A549 (cell line): ENCODE measurements around the gene CLIC5. TPM values are rescaled to one million over a fixed set of nuclear protein-coding genes. Genes with fewer than 3 reads are reported as not detected.

Source experiments
- ATAC-seq, 2 experiments: fragments of 200-7000 bp in 1 of 2; fragments of >200 bp in 1 of 2; cut with Nextera tagmentation in 1 of 2; cut with Tn5 transposase in 1 of 2; 3 replicates each; pipeline versions ENCODE4 v1.8.0 to v1.9.1; 2018 to 2020; ENCODE audit warnings: mild to moderate bottlenecking in 1 of 2, moderate library complexity in 1 of 2
- CTCF ChIA-PET: fragments of 300-600 bp; sonication (Branson Sonifier 250); formaldehyde crosslinking; extraction: SDS; loops from one replicate; lab custom pipeline; 2021; ENCODE audit warnings: antibody characterized with exemption, inconsistent platforms; lab: Yijun Ruan, JAX
- POLR2A ChIA-PET: fragments of 350-600 bp; formaldehyde crosslinking; extraction: SDS; loops from one replicate; lab custom pipeline; 2021; ENCODE audit warnings: antibody characterized with exemption, inconsistent platforms; lab: Yijun Ruan, JAX
- DNase-seq, 2 experiments: peaks; one replicate each; pipeline versions ENCODE4 v3.0.0 to v3.0.0-alpha.2; 2011 to 2016; ENCODE audit warnings: low read depth in 1 of 2, low spot score in 1 of 2
- FAIRE-seq: peaks from 2 replicates; lab custom pipeline; 2011; peaks lifted over from hg19 to GRCh38; lab: Jason Lieb, UNC
- H3K27ac ChIP-seq, 2 experiments: fragments of >200 bp; sonication (Bioruptor Twin); formaldehyde crosslinking; 3 replicates each; pipeline ENCODE4 v1.5.1; 2016 to 2017
- H3K4me1 ChIP-seq: fragments of >200 bp; sonication (Bioruptor Twin); formaldehyde crosslinking; 3 replicates; pipeline ENCODE4 v1.6.1; 2016
- H3K4me2 ChIP-seq: fragments of >200 bp; sonication (Bioruptor Twin); formaldehyde crosslinking; 3 replicates; pipeline ENCODE4 v1.6.1; 2016
- H3K4me3 ChIP-seq: fragments of >200 bp; sonication (Bioruptor Twin); formaldehyde crosslinking; 3 replicates; pipeline ENCODE4 v1.5.1; 2016
- H3K9me3 ChIP-seq: fragments of >200 bp; sonication (Bioruptor Twin); formaldehyde crosslinking; 3 replicates; pipeline ENCODE4 v1.6.1; 2016
- FOXS1 ChIP-seq: fragments of 250-450 bp; sonication (Bioruptor Pico); IDR thresholded peaks from 2 replicates; pipeline ENCODE4 v1.5.0; 2020; ENCODE audit warnings: mild to moderate bottlenecking, moderate library complexity
- HDAC2 ChIP-seq: fragments of 200-600 bp; sonication (generic); IDR thresholded peaks from 2 replicates; pipeline ENCODE4 v1.6.1; 2016
- HMGXB4 ChIP-seq: fragments of 250-450 bp; sonication (Bioruptor Pico); IDR thresholded peaks from 2 replicates; pipeline ENCODE4 v1.5.0; 2021; ENCODE audit warnings: mild to moderate bottlenecking, moderate library complexity, borderline replicate concordance
- JUN ChIP-seq, 2 experiments: fragments of >200 bp; sonication (Bioruptor Twin); formaldehyde crosslinking; IDR thresholded peaks; 2 replicates in 1 of 2; 3 replicates in 1 of 2; pipeline ENCODE4 v1.6.1; 2016 to 2017
- JUNB ChIP-seq: fragments of >200 bp; sonication (Bioruptor Twin); formaldehyde crosslinking; IDR thresholded peaks from 2 replicates; pipeline ENCODE4 v1.6.1; 2016
- KDM5A ChIP-seq: fragments of 200-600 bp; sonication (generic); IDR thresholded peaks from 2 replicates; pipeline ENCODE4 v1.6.1; 2016; ENCODE audit warnings: antibody characterized with exemption, mild to moderate bottlenecking
- NR3C1 ChIP-seq: fragments of >200 bp; sonication (Bioruptor Twin); formaldehyde crosslinking; IDR thresholded peaks from 3 replicates; pipeline ENCODE4 v1.6.1; 2017
- PHF8 ChIP-seq: fragments of 200-600 bp; sonication (generic); IDR thresholded peaks from 2 replicates; pipeline ENCODE4 v1.6.1; 2016; ENCODE audit warnings: low read depth, mild to moderate bottlenecking, antibody characterized with exemption, moderate library complexity, borderline replicate concordance
- RCOR1 ChIP-seq: fragments of 150-350 bp; IDR thresholded peaks from 2 replicates; pipeline ENCODE4 v1.6.1; 2014; ENCODE audit warnings: antibody characterized with exemption, low read length, low read depth
- REST ChIP-seq: fragments of 200-600 bp; sonication (generic); IDR thresholded peaks from 2 replicates; pipeline ENCODE4 v1.6.1; 2016; ENCODE audit warnings: antibody characterized with exemption, mild to moderate bottlenecking, moderate library complexity
- RFX5 ChIP-seq: fragments of 450-650 bp; IDR thresholded peaks from 2 replicates; pipeline ENCODE4 v1.7.1; 2014; ENCODE audit warnings: antibody characterized with exemption, mild to moderate bottlenecking, moderate library complexity
- SREBF2 ChIP-seq: fragments of 450-650 bp; IDR thresholded peaks from 2 replicates; pipeline ENCODE4 v1.6.1; 2014; ENCODE audit warnings: mild to moderate bottlenecking, moderate library complexity
- TFCP2L1 ChIP-seq: fragments of 250-450 bp; sonication (Bioruptor Pico); IDR thresholded peaks from 2 replicates; pipeline ENCODE4 v1.5.0; 2021; ENCODE audit warnings: mild to moderate bottlenecking
- USF2 ChIP-seq: fragments of 450-650 bp; IDR thresholded peaks from 2 replicates; pipeline ENCODE4 v1.6.1; 2014; ENCODE audit warnings: antibody characterized with exemption
- WGBS: methylation state at CpG from one replicate; pipeline ENCODE4 v1.1.6; 2017; ENCODE audit errors: missing lambda C conversion rate; 5-methylcytosine and 5-hydroxymethylcytosine counted together
- polyA plus RNA-seq, 4 experiments: library from polyadenylated mRNA; depleted of rRNA in 3 of 4; stranded (reverse); fragments of >200 nt; fragmentation: RNase III in 1 of 4; extraction: RNeasy Plus Mini Kit Qiagen cat#74134 plus additional on column Dnase treatment in 1 of 4; gene quantifications; 2 replicates in 3 of 4; 3 replicates in 1 of 4; pipeline ENCODE4 v1.2.3, GENCODE V29; 2011 to 2017
- TF ChIP-seq, protein P1 (sequence below): IDR thresholded peaks from 2 replicates; pipeline ENCODE4 v1.6.1; 2012; ENCODE audit warnings: low read depth, borderline replicate concordance

CLIC5 gene
- polyA plus RNA-seq, 2 of the 4 experiments (the other 2 are of a cell fraction) = not detected

DNA sequence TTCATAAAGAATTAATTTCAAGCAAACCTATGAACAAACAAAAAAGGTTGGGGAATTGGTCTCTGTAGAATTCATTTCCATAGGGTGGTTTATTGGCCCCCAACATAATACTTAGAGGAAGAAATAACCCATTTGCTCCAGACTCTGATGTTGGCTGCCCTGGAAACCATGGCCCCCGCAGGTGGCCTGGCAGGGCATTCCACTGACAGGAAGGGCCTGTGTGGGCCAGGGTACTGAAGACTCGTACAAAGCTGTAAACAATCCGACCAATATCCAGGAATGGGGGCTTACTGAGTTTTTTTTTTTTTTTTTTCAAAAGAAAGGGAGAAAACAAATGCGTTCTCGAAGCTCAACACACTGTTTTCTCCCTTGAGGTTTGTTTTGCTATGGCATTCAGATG, 59.5 kb downstream of the CLIC5 start:
- Histone ChIP-seq H3K4me1 (no peaks in the 10 kb centered on the region), H3K27ac (no peak overlapping the region), H3K9me3 (no peaks in the 10 kb centered on the region), H3K4me2 (no peak overlapping the region), H3K4me3 (no peak overlapping the region)
- TF ChIP-seq TFCP2L1 (no peak), RFX5 (no peak), USF2 (no peak), HDAC2 (no peak)
- POLR2A ChIA-PET = no interaction called here
- CTCF ChIA-PET = no interaction called here
- ATAC-seq (no peak), FAIRE-seq (no peak), DNase-seq (no peak)
- WGBS = 21% methylated on average over 5 of the region's 5 CpGs

GRCh38 chr6:45955597-45955996, 60.1 kb downstream of the CLIC5 start:
- 0% methylated on average over 1 of the region's 1 CpG for WGBS
- DNase-seq = no peak
- ChIA-PET POLR2A (no interaction called here), CTCF (no interaction called here)
- H3K27ac ChIP-seq = no peak overlapping the region
- ATAC-seq = no peak
- H3K4me3 ChIP-seq = no peak overlapping the region
- no peak for TF ChIP-seq PHF8
- TF ChIP-seq, protein P1, sequence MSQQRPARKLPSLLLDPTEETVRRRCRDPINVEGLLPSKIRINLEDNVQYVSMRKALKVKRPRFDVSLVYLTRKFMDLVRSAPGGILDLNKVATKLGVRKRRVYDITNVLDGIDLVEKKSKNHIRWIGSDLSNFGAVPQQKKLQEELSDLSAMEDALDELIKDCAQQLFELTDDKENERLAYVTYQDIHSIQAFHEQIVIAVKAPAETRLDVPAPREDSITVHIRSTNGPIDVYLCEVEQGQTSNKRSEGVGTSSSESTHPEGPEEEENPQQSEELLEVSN = no peak
- TF ChIP-seq JUNB = no peak
- no peak for TF ChIP-seq FOXS1 (CRISPR knock-in tag)
- no peak for TF ChIP-seq HMGXB4
- TF ChIP-seq JUN (IDR thresholded peaks at IDR 0.05) = no peak
- no peak for TF ChIP-seq RCOR1
- TF ChIP-seq SREBF2 = no peak
- no peak for TF ChIP-seq NR3C1
- no peak for TF ChIP-seq REST
- no peak for FAIRE-seq
- no peak overlapping the region for H3K4me2 ChIP-seq
- H3K9me3 ChIP-seq = no peaks in the 10 kb centered on the region
- H3K4me1 ChIP-seq = no peaks in the 10 kb centered on the region

GRCh38 chr6:45952546-45952945, 63.1 kb downstream of the CLIC5 start:
- CTCF ChIA-PET = no interaction called here
- 36% methylated on average over 3 of the region's 3 CpGs for WGBS
- Histone ChIP-seq H3K4me1 (no peaks in the 10 kb centered on the region), H3K9me3 (no peaks in the 10 kb centered on the region), H3K27ac (no peak overlapping the region), H3K4me3 (no peak overlapping the region), H3K4me2 (no peak overlapping the region)
- TF ChIP-seq RCOR1 = no peak
- TF ChIP-seq KDM5A = no peak
- TF ChIP-seq NR3C1 = no peak
- no peak for ATAC-seq
- FAIRE-seq = no peak
- POLR2A ChIA-PET = no interaction called here
- DNase-seq = no peak
